H1 (cell line): Measurements from ENCODE around the gene ARID1B. TPM values are rescaled to one million over a fixed set of nuclear protein-coding genes. Genes with fewer than 3 reads are reported as not detected.

Source experiments
- BACH1 ChIP-seq: IDR thresholded peaks from 2 replicates; pipeline ENCODE4 v1.6.1; 2012; ENCODE audit warnings: low read length, improper control_type of control experiment
- CHD2 ChIP-seq: IDR thresholded peaks from 2 replicates; pipeline ENCODE4 v1.6.1; 2012; ENCODE audit warnings: low read length, improper control_type of control experiment
- EP300 ChIP-seq, 2 experiments: IDR thresholded peaks; 1 replicate in 1 of 2; 2 replicates in 1 of 2; pipeline ENCODE4 v1.6.1; 2011 to 2012; ENCODE audit warnings: low read depth in 2 of 2, low read length in 2 of 2, mild to moderate bottlenecking in 2 of 2, borderline replicate concordance in 1 of 2, inconsistent platforms in 1 of 2, moderate library complexity in 1 of 2
- EZH2 ChIP-seq: fragments of 200-600 bp; sonication (generic); IDR thresholded peaks from 2 replicates; pipeline ENCODE4 v1.7.1; 2012; ENCODE audit warnings: low read depth, mild to moderate bottlenecking, moderate library complexity, low read length, inconsistent platforms; ENCODE audit not compliant: severe bottlenecking
- KDM4A ChIP-seq: IDR thresholded peaks from one replicate; pipeline ENCODE4 v1.7.1; 2012; ENCODE audit warnings: low read depth, mild to moderate bottlenecking, moderate library complexity, low read length, inconsistent platforms; ENCODE audit not compliant: severe bottlenecking
- MAFK ChIP-seq: IDR thresholded peaks from 2 replicates; pipeline ENCODE4 v1.6.1; 2012; ENCODE audit warnings: low read depth, mild to moderate bottlenecking, improper control_type of control experiment, low read length
- NRF1 ChIP-seq: IDR thresholded peaks from 2 replicates; pipeline ENCODE4 v1.6.1; 2011; ENCODE audit warnings: mild to moderate bottlenecking, low read depth, low read length, improper control_type of control experiment
- SRF ChIP-seq: IDR thresholded peaks from 2 replicates; pipeline ENCODE4 v1.6.1; 2011; ENCODE audit warnings: mild to moderate bottlenecking, low read depth, low read length, moderate library complexity
- polyA plus RNA-seq, 7 experiments: library from polyadenylated mRNA; depleted of rRNA in 3 of 7; stranded (reverse) in 5 of 7; unstranded in 2 of 7; fragments of >200 nt in 5 of 7; fragments of 200-250 nt in 2 of 7; gene quantifications; 1 replicate in 5 of 7; 2 replicates in 1 of 7; 4 replicates in 1 of 7; pipeline versions ENCODE4 v1.2.1 to v1.2.3, GENCODE V29; 2011 to 2013; ENCODE audit warnings: missing spikeins in 2 of 7, mixed read lengths in 2 of 7
- total RNA-seq: library from RNA; stranded (reverse); fragmentation: NEBNext Ultra II Directional; extraction: Animal tissue kit (Norgen Biotek cat#: 25700); gene quantifications from 2 replicates; pipeline ENCODE4 v1.2.1, GENCODE V29; 2021
- TF ChIP-seq, protein P1 (sequence below): fragments of 300-600 bp; sonication (generic); IDR thresholded peaks from 2 replicates; pipeline ENCODE4 v1.7.1; 2012; ENCODE audit warnings: low read length, moderate library complexity, mild to moderate bottlenecking, inconsistent platforms; ENCODE audit not compliant: insufficient replicate concordance

Gene ARID1B
- total and polyA plus RNA-seq, 2 of the 8 experiments (the other 6 are each of a cell fraction or from before 2014, with no cell fraction given), result 24.3 to 70.3 TPM

DNA sequence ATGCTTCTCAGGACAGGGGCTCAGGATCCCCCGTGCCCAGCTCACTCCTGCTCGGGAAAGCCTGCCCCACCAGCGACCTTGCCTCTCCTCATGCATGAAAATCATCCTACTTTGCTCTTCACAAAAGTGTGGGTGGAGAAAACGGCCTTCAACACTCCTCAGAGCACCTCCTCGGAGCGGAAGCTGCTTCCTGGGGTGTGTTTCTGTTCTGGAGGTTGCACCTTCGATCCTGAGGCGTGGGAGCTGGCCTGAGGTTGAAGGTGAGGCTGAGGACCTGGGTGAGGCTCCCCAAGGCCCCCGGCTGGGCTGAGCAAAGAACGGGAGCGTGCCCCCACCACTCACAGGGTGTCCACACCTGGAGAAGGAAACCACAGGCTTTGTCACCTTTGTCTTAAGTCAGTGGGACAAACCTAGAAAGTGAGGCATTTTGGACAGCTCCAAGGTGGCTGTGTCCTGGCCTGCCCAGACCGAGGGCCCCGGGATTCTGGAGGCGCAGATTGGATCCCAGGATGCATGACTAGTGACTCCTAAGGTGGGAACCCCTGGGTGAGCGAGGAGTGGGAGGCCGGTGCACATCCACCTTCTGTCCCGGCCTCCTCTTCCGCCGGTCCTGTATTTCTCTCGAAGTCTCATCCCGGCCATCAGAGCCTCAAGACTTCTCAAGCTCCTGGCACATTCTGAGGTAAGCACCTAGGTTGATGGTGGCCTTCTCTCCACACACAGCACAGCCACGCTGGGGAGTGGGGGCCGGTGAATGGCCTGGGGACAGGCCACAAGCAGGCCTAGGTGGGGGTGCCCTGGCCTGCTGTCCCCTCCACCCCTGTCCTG is 441.4 kb downstream of the ARID1B start (continued):
- TF ChIP-seq, protein P1, sequence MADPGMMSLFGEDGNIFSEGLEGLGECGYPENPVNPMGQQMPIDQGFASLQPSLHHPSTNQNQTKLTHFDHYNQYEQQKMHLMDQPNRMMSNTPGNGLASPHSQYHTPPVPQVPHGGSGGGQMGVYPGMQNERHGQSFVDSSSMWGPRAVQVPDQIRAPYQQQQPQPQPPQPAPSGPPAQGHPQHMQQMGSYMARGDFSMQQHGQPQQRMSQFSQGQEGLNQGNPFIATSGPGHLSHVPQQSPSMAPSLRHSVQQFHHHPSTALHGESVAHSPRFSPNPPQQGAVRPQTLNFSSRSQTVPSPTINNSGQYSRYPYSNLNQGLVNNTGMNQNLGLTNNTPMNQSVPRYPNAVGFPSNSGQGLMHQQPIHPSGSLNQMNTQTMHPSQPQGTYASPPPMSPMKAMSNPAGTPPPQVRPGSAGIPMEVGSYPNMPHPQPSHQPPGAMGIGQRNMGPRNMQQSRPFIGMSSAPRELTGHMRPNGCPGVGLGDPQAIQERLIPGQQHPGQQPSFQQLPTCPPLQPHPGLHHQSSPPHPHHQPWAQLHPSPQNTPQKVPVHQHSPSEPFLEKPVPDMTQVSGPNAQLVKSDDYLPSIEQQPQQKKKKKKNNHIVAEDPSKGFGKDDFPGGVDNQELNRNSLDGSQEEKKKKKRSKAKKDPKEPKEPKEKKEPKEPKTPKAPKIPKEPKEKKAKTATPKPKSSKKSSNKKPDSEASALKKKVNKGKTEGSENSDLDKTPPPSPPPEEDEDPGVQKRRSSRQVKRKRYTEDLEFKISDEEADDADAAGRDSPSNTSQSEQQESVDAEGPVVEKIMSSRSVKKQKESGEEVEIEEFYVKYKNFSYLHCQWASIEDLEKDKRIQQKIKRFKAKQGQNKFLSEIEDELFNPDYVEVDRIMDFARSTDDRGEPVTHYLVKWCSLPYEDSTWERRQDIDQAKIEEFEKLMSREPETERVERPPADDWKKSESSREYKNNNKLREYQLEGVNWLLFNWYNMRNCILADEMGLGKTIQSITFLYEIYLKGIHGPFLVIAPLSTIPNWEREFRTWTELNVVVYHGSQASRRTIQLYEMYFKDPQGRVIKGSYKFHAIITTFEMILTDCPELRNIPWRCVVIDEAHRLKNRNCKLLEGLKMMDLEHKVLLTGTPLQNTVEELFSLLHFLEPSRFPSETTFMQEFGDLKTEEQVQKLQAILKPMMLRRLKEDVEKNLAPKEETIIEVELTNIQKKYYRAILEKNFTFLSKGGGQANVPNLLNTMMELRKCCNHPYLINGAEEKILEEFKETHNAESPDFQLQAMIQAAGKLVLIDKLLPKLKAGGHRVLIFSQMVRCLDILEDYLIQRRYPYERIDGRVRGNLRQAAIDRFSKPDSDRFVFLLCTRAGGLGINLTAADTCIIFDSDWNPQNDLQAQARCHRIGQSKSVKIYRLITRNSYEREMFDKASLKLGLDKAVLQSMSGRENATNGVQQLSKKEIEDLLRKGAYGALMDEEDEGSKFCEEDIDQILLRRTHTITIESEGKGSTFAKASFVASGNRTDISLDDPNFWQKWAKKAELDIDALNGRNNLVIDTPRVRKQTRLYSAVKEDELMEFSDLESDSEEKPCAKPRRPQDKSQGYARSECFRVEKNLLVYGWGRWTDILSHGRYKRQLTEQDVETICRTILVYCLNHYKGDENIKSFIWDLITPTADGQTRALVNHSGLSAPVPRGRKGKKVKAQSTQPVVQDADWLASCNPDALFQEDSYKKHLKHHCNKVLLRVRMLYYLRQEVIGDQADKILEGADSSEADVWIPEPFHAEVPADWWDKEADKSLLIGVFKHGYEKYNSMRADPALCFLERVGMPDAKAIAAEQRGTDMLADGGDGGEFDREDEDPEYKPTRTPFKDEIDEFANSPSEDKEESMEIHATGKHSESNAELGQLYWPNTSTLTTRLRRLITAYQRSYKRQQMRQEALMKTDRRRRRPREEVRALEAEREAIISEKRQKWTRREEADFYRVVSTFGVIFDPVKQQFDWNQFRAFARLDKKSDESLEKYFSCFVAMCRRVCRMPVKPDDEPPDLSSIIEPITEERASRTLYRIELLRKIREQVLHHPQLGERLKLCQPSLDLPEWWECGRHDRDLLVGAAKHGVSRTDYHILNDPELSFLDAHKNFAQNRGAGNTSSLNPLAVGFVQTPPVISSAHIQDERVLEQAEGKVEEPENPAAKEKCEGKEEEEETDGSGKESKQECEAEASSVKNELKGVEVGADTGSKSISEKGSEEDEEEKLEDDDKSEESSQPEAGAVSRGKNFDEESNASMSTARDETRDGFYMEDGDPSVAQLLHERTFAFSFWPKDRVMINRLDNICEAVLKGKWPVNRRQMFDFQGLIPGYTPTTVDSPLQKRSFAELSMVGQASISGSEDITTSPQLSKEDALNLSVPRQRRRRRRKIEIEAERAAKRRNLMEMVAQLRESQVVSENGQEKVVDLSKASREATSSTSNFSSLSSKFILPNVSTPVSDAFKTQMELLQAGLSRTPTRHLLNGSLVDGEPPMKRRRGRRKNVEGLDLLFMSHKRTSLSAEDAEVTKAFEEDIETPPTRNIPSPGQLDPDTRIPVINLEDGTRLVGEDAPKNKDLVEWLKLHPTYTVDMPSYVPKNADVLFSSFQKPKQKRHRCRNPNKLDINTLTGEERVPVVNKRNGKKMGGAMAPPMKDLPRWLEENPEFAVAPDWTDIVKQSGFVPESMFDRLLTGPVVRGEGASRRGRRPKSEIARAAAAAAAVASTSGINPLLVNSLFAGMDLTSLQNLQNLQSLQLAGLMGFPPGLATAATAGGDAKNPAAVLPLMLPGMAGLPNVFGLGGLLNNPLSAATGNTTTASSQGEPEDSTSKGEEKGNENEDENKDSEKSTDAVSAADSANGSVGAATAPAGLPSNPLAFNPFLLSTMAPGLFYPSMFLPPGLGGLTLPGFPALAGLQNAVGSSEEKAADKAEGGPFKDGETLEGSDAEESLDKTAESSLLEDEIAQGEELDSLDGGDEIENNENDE, result no peak
- TF ChIP-seq MAFK (no peak), KDM4A (no peak), EZH2 (no peak), EP300 (IDR thresholded peaks at IDR 0.05; ENCODE audit: borderline replicate concordance in 1 of 2, low read depth in 2 of 2, low read length in 2 of 2) (no peak), BACH1 (no peak), CHD2 (no peak), NRF1 (no peak), SRF (no peak)
- TF ChIP-seq, all 59 proteins: peak for 0
